ENCODE results near the gene HMOX1.

- TF ChIP-seq CTCF (conservative IDR thresholded peaks at IDR 0.05; ENCODE audit: low read length) (no peak), EZH2phosphoT487 (IDR thresholded peaks at IDR 0.05; ENCODE audit: borderline replicate concordance) (no peak)
These were observed 61.6 kb downstream of the HMOX1 start for GRCh38 chr22:35442471-35442870.

Measured in Loucy (cell line).